Measurements from ENCODE around the gene ACTBL2.
"Not testable (repeated sequence)": the region's sequence is repeated elsewhere in the genome, so short reads cannot be mapped to it uniquely, and the experiment has no call there.

The ACTBL2 gene

GRCh38 chr5:57494104-57495098, 11.8 kb upstream of the ACTBL2 start:
- DNase-seq (ENCODE audit: low read depth, low spot score), result peak; percentile 99

GRCh38 chr5:57493034-57493433, 10.4 kb upstream of the ACTBL2 start:
- DNase-seq (ENCODE audit: low read depth, low spot score), result peak; percentile 64

GRCh38 chr5:57492632-57493031, 10.0 kb upstream of the ACTBL2 start:
- peak; percentile 25 for DNase-seq (ENCODE audit: low read depth, low spot score)

- no peak for DNase-seq (ENCODE audit: low read depth, low spot score)
These were observed 8.9 kb upstream of the ACTBL2 start for GRCh38 chr5:57491369-57491965.

- peak; percentile 35 for DNase-seq (ENCODE audit: low read depth, low spot score)
These were observed 5.8 kb upstream of the ACTBL2 start for GRCh38 chr5:57488215-57488955.

GRCh38 chr5:57486027-57486602, 3.5 kb upstream of the ACTBL2 start:
- no peak for DNase-seq (ENCODE audit: low read depth, low spot score)

- no peak for DNase-seq (ENCODE audit: low read depth, low spot score)
These were observed 3.8 kb downstream of the ACTBL2 start for GRCh38 chr5:57478826-57479225.

GRCh38 chr5:57476601-57477056, 6.0 kb downstream of the ACTBL2 start:
- no peak for DNase-seq (ENCODE audit: low read depth, low spot score)

GRCh38 chr5:57470339-57470738, 12.3 kb downstream of the ACTBL2 start:
- no peak for DNase-seq (ENCODE audit: low read depth, low spot score)

GRCh38 chr5:57468481-57469163, 14.0 kb downstream of the ACTBL2 start:
- no peak for DNase-seq (ENCODE audit: low read depth, low spot score)

GRCh38 chr5:57466544-57466943, 16.1 kb downstream of the ACTBL2 start:
- DNase-seq (ENCODE audit: low read depth, low spot score), result no peak

GRCh38 chr5:57460056-57460455, 22.6 kb downstream of the ACTBL2 start:
- DNase-seq (ENCODE audit: low read depth, low spot score), result not testable (repeated sequence)

- DNase-seq (ENCODE audit: low read depth, low spot score), result no peak
These were observed 24.2 kb downstream of the ACTBL2 start for GRCh38 chr5:57458443-57458842.

- DNase-seq (ENCODE audit: low read depth, low spot score), result no peak
These were observed 26.0 kb downstream of the ACTBL2 start for GRCh38 chr5:57456531-57457135.

- no peak for DNase-seq (ENCODE audit: low read depth, low spot score)
These were observed 26.8 kb downstream of the ACTBL2 start for GRCh38 chr5:57455511-57456455.

GRCh38 chr5:57454896-57455295, 27.7 kb downstream of the ACTBL2 start:
- no peak for DNase-seq (ENCODE audit: low read depth, low spot score)

GRCh38 chr5:57453728-57454127, 28.9 kb downstream of the ACTBL2 start:
- DNase-seq (ENCODE audit: low read depth, low spot score), result no peak

- DNase-seq (ENCODE audit: low read depth, low spot score), result no peak
These were observed 29.7 kb downstream of the ACTBL2 start for GRCh38 chr5:57452885-57453284.
